Measurements from ENCODE around the gene IGSF21. TPM values are rescaled to one million over a fixed set of nuclear protein-coding genes. Genes with fewer than 3 reads are reported as not detected.

IGSF21 gene
- total and polyA plus RNA-seq, 4 donors, result 0.31 to 1.5 (median 0.88) TPM

DNA sequence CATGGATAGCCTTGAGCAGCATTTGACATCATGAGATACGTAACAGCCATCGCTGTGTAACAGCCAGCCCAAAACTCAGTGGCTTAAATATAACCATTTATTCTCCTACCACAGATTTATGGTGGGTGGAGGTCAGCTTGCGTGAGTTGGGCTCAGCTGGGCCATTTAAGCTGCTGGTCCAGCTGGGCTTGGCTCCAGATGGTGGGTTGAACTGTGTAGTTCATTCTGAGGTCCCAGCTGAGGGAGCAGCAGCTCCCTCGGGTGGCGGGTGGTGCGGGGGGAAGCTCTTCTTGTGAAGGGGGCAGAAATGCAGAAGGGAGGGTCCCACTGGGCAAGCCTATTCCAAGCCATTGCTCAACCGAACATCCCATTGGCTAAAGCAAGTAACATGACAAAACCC is 75.9 kb downstream of the IGSF21 start (continued):
- TF ChIP-seq, protein P1, sequence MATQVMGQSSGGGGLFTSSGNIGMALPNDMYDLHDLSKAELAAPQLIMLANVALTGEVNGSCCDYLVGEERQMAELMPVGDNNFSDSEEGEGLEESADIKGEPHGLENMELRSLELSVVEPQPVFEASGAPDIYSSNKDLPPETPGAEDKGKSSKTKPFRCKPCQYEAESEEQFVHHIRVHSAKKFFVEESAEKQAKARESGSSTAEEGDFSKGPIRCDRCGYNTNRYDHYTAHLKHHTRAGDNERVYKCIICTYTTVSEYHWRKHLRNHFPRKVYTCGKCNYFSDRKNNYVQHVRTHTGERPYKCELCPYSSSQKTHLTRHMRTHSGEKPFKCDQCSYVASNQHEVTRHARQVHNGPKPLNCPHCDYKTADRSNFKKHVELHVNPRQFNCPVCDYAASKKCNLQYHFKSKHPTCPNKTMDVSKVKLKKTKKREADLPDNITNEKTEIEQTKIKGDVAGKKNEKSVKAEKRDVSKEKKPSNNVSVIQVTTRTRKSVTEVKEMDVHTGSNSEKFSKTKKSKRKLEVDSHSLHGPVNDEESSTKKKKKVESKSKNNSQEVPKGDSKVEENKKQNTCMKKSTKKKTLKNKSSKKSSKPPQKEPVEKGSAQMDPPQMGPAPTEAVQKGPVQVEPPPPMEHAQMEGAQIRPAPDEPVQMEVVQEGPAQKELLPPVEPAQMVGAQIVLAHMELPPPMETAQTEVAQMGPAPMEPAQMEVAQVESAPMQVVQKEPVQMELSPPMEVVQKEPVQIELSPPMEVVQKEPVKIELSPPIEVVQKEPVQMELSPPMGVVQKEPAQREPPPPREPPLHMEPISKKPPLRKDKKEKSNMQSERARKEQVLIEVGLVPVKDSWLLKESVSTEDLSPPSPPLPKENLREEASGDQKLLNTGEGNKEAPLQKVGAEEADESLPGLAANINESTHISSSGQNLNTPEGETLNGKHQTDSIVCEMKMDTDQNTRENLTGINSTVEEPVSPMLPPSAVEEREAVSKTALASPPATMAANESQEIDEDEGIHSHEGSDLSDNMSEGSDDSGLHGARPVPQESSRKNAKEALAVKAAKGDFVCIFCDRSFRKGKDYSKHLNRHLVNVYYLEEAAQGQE (IDR thresholded peaks at IDR 0.05), result no peak
- TF ChIP-seq SP1 (IDR thresholded peaks at IDR 0.05), result no peak
- no peak for TF ChIP-seq GABPA (IDR thresholded peaks at IDR 0.05 in 1 of 2, conservative IDR thresholded peaks at IDR 0.05 in 1 of 2)

DNA sequence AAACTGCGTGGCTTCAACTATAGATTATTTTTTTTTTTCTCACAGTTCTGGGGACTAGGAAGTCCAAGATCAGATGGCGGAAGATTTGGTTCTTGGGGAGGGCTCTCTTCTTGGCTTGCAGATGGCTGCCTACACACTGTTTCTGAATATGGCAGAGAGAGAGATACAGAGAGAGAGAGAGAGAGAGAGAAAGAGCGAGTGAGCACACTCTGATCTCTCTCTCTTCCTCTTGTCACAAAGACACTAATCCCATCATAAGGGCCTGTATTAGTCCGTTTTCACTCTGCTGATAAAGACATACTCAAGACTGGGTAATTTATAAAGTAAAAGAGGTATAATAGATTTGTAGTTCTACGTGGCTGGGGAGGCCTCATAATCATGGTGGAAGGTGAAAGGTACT is 79.5 kb downstream of the IGSF21 start:
- peaks cover 0 to 8% (median 1%) of the 10 kb centered on the region in 4 donors for H3K27me3 ChIP-seq (ENCODE audit: control insufficient read depth in 4 of 4, insufficient read depth in 4 of 4, low read length in 3 of 4)
- 74% methylated on average over 5 of the region's 5 CpGs for WGBS

DNA sequence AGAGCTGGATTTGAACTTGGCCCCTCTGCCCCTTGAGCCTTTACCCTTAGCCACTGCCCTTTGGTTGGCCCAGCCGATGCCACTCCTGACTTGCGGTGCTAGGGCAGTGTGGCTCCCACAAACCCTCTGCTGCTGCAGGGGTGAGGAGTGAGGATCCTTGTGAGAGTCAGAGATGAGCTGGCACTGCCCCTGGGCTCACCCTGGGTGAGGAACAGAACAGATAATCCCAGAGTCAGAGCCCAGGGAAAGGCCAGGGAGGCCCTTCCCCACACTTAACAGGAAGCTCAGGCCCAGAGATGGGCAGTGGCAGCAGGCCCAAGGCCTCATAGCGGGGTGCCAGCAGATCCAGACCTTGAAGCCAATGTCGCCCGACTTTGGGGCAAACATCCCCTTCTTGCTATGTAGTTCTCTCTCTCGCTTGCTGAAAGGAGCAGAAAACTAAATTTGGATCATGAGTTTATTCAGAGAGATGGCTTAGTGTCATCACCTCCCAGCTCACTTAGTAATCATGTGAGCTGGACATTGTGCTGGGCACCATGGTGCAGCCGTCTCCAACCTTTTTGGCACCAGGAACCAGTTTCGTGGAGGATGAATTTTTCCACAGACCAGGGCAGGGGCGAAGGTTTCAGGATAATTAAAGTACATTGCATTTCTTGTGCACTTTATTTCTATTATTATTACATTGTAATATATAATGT is 81.4 kb downstream of the IGSF21 start:
- no peaks in the 10 kb centered on the region for H3K36me3 ChIP-seq (ENCODE audit: control insufficient read depth in 4 of 4, insufficient read depth in 3 of 4, low read depth in 1 of 4, low read length in 3 of 4)
- no peak overlapping the region for H3K27ac ChIP-seq (ENCODE audit: low read depth in 1 of 2, low read length in 2 of 2)
- H3K4me3 ChIP-seq (ENCODE audit: low read depth in 1 of 3, low read length in 3 of 3), result no peak overlapping the region
- 89% methylated on average over 9 of the region's 9 CpGs for WGBS
- DNase-seq (ENCODE audit: low spot score), result no peak
- H3K27me3 ChIP-seq (ENCODE audit: control insufficient read depth in 4 of 4, insufficient read depth in 4 of 4, low read length in 3 of 4), result peaks cover 0 to 8% (median 1%) of the 10 kb centered on the region in 4 donors
- H3K4me1 ChIP-seq (ENCODE audit: control insufficient read depth in 4 of 4, insufficient read depth in 4 of 4, low read length in 3 of 4), result peaks cover 0 to 4% (median 0%) of the 10 kb centered on the region in 4 donors
- H3K9me3 ChIP-seq (ENCODE audit: control insufficient read depth in 4 of 4, low read length in 3 of 4), result no peaks in the 10 kb centered on the region
- H3K9ac ChIP-seq (ENCODE audit: low read depth in 1 of 2, low read length in 2 of 2), result no peak overlapping the region
- TF ChIP-seq, protein P2, sequence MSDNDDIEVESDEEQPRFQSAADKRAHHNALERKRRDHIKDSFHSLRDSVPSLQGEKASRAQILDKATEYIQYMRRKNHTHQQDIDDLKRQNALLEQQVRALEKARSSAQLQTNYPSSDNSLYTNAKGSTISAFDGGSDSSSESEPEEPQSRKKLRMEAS (IDR thresholded peaks at IDR 0.05), result no peak
- no peak for TF ChIP-seq HNF4A (conservative IDR thresholded peaks at IDR 0.05)
- no peak for TF ChIP-seq NR2F2 (IDR thresholded peaks at IDR 0.05)
- TF ChIP-seq, protein P3, sequence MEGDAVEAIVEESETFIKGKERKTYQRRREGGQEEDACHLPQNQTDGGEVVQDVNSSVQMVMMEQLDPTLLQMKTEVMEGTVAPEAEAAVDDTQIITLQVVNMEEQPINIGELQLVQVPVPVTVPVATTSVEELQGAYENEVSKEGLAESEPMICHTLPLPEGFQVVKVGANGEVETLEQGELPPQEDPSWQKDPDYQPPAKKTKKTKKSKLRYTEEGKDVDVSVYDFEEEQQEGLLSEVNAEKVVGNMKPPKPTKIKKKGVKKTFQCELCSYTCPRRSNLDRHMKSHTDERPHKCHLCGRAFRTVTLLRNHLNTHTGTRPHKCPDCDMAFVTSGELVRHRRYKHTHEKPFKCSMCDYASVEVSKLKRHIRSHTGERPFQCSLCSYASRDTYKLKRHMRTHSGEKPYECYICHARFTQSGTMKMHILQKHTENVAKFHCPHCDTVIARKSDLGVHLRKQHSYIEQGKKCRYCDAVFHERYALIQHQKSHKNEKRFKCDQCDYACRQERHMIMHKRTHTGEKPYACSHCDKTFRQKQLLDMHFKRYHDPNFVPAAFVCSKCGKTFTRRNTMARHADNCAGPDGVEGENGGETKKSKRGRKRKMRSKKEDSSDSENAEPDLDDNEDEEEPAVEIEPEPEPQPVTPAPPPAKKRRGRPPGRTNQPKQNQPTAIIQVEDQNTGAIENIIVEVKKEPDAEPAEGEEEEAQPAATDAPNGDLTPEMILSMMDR (IDR thresholded peaks at IDR 0.05; ENCODE audit: low read depth, low read length, missing input control), result no peak
- TF ChIP-seq RAD21 (IDR thresholded peaks at IDR 0.05), result no peak
- TF ChIP-seq RXRA (IDR thresholded peaks at IDR 0.05), result no peak
- TF ChIP-seq SP1 (IDR thresholded peaks at IDR 0.05), result no peak
- no peak for TF ChIP-seq FOXA1 (IDR thresholded peaks at IDR 0.05)
- no peak for TF ChIP-seq HNF4G (IDR thresholded peaks at IDR 0.05)
- TF ChIP-seq EGR1 (IDR thresholded peaks at IDR 0.05; ENCODE audit: low read depth in 2 of 2), result no peak

More for the DNA sequence above, 79.5 kb downstream of the IGSF21 start:
- H3K9ac ChIP-seq (ENCODE audit: low read depth in 1 of 2, low read length in 2 of 2), result no peak overlapping the region
- TF ChIP-seq RAD21 (IDR thresholded peaks at IDR 0.05) (no peak), HNF4G (IDR thresholded peaks at IDR 0.05) (no peak), NR2F2 (IDR thresholded peaks at IDR 0.05) (no peak), GABPA (IDR thresholded peaks at IDR 0.05 in 1 of 2, conservative IDR thresholded peaks at IDR 0.05 in 1 of 2) (no peak), EGR1 (IDR thresholded peaks at IDR 0.05; ENCODE audit: low read depth in 2 of 2) (no peak), JUND (IDR thresholded peaks at IDR 0.05) (no peak), TAF1 (conservative IDR thresholded peaks at IDR 0.05) (no peak), FOXA1 (IDR thresholded peaks at IDR 0.05) (no peak), RXRA (IDR thresholded peaks at IDR 0.05) (no peak), FOXA2 (IDR thresholded peaks at IDR 0.05) (no peak), YY1 (IDR thresholded peaks at IDR 0.05) (no peak)
- TF ChIP-seq, protein P4, sequence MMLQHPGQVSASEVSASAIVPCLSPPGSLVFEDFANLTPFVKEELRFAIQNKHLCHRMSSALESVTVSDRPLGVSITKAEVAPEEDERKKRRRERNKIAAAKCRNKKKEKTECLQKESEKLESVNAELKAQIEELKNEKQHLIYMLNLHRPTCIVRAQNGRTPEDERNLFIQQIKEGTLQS (IDR thresholded peaks at IDR 0.05), result no peak
- TF ChIP-seq, protein P2 (IDR thresholded peaks at IDR 0.05), result no peak
- TF ChIP-seq, protein P5, sequence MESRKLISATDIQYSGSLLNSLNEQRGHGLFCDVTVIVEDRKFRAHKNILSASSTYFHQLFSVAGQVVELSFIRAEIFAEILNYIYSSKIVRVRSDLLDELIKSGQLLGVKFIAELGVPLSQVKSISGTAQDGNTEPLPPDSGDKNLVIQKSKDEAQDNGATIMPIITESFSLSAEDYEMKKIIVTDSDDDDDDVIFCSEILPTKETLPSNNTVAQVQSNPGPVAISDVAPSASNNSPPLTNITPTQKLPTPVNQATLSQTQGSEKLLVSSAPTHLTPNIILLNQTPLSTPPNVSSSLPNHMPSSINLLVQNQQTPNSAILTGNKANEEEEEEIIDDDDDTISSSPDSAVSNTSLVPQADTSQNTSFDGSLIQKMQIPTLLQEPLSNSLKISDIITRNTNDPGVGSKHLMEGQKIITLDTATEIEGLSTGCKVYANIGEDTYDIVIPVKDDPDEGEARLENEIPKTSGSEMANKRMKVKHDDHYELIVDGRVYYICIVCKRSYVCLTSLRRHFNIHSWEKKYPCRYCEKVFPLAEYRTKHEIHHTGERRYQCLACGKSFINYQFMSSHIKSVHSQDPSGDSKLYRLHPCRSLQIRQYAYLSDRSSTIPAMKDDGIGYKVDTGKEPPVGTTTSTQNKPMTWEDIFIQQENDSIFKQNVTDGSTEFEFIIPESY (IDR thresholded peaks at IDR 0.05), result no peak
- no peak for DNase-seq (ENCODE audit: low spot score)
- H3K36me3 ChIP-seq (ENCODE audit: control insufficient read depth in 4 of 4, insufficient read depth in 3 of 4, low read depth in 1 of 4, low read length in 3 of 4), result no peaks in the 10 kb centered on the region
- H3K4me3 ChIP-seq (ENCODE audit: low read depth in 1 of 3, low read length in 3 of 3), result no peak overlapping the region
- H3K4me1 ChIP-seq (ENCODE audit: control insufficient read depth in 4 of 4, insufficient read depth in 4 of 4, low read length in 3 of 4), result peaks cover 0 to 4% (median 0%) of the 10 kb centered on the region in 4 donors
- H3K9me3 ChIP-seq (ENCODE audit: control insufficient read depth in 4 of 4, low read length in 3 of 4), result no peaks in the 10 kb centered on the region
- no peak overlapping the region for H3K27ac ChIP-seq (ENCODE audit: low read depth in 1 of 2, low read length in 2 of 2)

Data from liver (tissue), 9 donors.